DMS153 (cell line): ENCODE data around the gene CPA2.

Experiments used
- DNase-seq: peaks from one replicate; lab custom pipeline; 2025; lab: John Stamatoyannopoulos, UW

CPA2 gene

DNA sequence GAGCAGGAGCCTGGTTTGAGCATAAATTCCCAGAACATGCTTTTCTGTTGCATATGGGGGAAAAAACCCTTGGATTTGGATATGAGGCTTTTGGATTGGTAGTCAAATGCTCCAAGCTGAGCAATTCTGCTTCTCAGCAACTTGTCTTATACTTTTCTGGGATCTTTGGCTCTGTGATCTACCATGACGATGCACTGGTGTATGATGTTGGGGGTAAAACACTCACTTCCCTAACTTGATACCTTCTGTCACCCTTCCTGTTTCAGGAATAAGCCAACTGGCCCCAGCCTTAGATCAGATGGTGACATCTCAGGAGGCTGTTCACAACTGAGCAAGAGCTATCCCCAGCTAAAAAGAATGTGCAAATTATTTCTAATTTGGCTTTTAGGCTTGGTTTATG lies 13.2 kb downstream of the CPA2 start:
- no peak for DNase-seq

DNA sequence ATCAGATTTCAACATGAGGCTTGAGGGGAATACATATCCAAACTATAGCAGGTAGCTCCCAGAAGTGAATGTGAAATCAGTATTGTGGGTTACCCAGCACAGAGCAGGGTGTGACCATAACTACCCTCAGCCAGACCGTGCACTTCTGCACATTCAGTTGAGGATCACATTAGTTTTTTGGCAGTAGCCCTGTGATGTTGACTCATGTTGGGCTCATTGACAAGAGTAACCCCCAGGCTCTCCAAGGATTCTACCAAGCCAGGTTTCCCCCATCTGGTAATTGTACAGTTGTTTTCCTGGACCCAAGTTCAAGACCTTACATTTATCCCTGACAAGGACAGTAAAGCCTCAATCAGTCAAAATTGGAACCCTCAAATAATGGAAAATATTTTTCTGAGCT lies 14.6 kb downstream of the CPA2 start:
- no peak for DNase-seq

DNA sequence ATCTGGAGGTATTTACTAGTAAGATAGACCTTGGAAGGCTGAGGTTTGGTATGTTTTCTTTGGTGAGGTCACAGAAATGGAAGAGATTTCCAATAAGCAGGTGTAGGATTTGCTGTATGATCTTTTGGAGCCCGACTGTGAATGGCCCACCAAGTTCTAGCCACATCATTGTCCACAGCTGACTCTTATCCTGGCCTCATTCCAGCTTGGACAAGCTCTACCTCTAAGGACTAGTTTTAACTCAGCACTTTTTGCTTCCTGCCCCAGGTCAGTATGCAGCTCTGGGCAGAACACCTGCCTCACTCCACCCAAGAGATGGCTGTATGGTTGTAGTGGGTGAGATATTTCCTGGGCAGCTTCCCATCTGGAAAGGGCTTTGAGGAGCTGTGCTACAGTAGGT lies 20.2 kb downstream of the CPA2 start:
- no peak for DNase-seq

DNA sequence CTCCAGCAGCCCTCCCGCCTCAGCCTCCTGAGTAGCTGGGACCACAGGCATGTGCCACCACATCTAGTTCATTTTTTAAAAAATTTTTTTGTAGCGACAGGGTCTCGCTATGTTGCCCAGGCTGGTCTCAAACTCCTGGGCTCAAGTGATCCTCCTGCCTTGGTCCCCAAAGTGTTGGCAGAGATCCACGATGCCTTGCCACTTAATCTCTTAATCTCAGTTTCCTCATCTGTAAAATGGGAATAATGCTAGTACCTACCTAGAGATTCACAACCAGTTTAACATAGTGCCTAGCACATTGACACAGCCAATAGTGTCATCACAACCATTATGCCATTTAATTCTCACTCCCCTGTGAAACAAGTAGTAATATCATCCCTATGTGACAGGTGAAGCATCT lies 21.5 kb downstream of the CPA2 start:
- DNase-seq, result no peak

DNA sequence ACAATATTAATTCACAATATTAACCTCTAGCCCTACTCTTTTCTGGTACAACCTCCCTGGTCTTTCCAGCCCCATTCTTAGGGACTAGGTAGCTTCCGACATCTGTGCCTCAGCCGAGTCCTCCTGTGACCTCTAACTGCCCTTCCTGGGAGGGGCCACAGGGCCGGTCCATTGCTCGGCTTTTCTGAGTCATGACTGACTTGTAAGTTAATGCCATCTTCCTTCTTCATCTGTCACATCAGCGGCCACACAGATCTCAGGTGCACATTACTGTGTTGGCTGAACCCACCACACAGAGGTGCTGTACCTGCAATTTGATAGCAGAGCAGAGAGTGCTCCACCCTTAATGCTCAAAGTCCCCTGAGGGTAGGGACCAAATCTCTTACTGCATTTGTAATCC lies 22.2 kb downstream of the CPA2 start:
- no peak for DNase-seq

DNA sequence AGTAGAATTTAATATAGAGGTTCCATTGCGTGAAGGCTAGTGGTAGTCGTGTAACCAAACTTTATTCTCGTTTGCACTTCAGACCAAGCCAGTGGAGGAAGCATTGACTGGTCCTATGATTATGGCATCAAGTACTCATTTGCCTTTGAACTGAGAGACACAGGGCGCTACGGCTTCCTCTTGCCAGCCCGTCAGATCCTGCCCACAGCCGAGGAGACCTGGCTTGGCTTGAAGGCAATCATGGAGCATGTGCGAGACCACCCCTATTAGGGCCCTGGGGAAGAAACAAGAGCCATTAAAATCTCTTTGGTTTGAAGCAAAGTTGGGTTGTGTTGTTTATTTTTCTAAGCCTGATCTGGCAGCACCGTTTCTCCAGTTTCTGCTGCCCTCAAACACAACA lies 22.8 kb downstream of the CPA2 start:
- DNase-seq, result no peak

DNA sequence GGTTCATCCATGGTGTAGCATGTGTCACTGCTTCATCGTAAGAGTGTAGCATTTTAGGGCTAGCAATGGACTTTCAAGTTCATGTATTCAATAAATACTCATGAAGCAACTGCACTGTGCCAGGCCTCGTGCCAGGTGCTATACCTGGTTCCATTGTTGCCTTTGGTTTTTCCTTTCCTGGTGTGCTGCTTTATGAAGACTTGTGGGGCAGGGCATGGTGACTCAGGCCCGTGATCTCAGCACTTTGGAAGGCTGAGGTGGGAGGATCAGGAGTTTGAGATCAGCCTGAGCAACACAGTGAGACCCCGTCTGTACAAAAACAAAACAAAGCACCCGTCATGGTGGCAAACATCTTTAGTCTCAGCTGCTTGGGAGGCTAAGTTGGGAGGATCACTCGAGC lies 24.1 kb downstream of the CPA2 start:
- DNase-seq, result no peak

DNA sequence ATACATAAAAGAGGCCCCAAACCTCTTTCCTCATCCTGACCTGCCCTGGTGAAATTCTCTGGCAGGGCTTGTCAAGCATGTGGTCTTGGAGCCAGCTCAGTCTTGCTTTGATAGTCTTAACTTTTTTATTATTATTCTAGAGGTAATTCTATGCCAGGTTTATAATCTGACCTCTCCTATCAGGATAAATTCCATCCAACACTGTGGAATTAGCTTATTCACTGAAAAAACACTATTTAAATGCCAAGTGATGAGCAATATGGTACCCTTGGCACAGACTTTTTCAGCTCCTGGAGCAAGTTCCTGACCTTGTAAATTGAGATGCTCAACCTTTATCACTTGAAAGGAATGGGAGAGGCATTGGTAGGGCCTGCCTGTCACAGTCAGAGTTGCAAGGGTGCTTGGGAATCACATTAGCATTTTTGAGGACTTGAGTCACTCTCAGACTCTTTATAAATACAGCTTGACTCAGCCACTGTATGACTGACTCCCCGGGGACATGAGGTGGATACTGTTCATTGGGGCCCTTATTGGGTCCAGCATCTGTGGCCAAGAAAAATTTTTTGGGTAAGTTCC lies 26.1 kb downstream of the CPA2 start, which contains the start of gene CPA4:
TSS of gene CPA4 (plus strand) at position 480 of the 576 bp plus-strand sequence. CDS start at position 500, 20 bp downstream.
- no peak for DNase-seq

DNA sequence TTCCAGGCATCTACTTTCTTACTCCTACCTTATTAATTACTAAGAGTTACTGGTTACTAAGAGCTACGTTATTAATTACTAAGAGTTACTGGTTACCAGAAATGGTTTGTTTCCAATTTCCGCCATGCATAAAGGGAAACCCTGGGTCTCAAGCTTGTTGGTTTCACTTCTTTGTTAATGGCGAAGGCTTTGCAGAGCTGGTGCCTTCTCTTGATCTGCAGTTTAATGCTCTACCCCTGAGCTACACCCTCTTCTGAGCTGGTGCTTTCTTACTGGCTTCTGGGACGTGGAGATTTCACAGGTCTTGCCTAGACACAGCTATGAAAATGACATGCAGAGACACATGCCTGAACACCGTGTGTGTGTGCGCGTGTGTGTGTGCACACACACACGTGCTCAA lies 26.9 kb downstream of the CPA2 start:
- DNase-seq, result no peak

DNA sequence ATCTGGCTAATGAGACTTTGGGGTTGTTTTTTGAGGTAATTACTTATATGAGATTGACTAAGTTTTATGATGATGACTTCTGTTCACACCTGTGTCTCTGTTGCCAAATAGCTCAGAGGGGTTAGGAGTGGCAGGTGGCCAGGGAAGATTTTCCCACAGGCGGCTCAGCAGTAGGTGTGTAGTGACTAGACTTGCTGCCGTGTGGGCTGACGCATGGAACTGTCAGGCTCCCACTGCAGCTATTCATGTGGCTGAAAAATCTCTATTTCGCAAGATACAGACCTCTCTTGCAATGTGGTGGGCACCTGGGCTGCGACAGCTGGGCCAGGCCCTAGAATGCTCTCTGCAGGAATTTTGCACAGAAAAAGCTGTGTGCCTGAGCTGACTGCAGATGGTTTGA lies 27.7 kb downstream of the CPA2 start:
- no peak for DNase-seq

DNA sequence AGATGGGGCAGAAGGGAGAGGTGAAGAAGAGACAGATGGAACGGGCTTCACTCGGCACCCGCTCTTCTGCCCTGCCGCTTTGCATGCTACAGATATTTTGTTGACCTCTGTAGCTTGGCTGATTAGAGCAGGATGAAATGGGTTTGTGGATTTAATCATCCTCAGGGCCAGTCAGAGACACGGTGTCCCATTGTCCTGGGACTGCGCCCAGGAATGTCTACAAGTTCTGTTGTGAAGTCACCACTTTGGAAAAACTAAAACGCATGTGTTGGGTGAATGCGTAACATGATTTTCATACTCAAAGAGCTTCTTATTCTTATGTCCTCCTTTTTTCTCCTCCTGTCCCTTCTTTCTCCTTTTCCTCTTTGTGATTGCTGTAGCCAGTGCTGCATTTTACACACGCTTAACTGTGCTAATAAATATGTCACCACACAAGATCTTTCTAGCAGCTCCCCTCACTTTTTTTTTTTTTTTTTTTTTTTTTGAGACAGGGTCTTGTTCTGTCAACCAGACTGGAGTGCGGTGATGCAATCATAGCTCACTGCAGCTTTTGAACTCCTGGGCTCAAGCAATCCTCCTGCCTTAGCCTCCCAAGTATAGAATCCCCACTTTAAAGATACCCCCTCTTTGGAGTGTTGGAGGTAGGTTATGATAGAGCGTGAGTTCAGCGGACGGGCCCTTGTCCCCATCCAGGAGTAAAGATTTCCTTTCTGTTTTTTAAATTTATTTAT lies 29.7 kb downstream of the CPA2 start:
- DNase-seq, result no peak

DNA sequence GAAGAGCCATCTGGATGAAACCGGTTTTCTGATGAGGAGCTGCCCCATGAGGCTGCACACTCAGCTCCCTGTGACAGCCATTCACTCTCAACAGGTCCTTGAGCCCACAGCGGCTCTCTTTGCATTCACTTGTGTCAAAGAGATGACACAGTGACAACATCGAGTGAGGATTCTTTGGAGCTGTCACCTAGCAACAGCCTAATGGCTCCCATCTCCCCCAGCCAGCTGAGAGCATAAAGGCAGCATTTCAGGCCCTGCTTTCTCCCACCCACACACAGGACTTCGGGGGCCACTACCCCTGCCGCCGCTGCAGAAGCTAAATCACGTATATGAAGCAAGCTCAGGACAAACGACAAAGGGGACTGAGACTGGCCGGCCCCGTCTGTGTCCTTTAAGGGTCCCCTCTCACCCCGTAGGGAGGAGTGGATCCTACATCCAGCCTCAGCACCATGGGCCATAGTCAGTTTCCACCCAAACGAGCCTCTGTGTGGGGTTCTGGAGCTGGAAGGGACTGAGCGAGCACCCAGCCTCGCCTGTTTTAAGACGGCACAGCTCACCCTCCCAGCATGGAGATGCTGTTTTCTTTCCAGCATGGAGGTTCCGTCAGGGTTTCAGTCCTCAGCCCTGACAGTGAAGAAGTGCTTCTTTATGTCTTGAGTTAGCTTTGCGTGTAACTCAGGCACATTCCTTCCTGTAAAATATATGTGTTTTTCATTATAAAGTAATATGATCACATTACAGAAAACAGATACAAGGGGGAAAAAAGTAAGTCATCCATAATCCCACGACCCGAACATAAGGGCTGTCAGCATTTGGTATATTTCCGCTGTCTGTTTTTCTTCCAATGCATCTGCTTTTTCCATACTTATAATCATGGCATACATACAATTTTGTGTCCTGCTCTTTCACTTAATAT lies 31.2 kb downstream of the CPA2 start:
- DNase-seq, result peak; percentile 64

DNA sequence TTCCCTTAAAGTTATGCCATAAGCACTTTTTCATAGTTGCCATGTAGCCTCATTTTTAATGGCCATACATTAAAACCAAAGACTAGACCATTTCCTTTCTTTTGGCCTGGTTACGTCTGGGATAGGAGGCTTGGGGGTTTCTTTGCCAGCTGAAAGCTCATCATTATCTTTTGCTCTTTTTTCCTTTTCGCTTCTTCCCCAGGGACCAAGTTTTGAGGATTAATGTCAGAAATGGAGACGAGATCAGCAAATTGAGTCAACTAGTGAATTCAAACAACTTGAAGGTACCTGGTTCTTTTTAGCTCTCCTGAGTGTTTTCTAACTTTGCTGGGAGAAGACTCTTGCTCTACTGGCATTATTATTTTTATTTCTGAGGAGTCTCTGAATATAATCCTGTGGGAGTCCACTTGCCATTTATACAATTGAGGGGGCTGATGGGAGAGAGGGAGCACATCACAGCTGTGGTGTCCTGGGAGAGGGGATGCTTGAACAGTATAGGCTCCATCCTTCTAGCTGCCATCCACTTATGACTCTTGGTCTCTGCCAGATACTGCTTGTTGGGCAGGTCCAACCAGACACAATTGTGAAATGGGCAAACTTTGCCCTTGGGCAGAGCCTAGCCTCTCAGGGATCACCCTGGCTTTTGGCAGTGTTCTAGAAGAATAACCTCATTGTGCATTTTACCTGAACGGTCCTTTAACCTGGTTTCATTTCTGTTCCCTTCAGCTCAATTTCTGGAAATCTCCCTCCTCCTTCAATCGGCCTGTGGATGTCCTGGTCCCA lies 32.1 kb downstream of the CPA2 start:
- DNase-seq, result no peak

DNA sequence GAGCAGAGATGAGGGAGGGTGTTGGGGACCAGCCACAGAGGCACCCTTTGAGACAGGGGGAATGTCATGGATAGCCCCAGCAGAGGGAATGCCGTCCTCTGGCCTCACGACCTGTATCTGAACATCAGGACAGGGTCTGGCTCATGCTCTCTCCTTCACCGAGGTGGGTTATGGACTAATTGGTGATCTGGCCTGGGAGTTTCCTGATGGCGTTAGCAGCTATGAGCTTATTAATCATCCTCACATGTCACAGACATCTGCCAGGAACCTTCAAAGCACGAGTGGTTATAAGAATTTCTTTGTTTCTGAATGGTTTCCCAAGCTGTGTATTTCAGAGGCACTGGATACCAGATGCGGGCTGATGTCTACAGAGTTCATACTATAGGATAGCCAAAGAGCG lies 33.2 kb downstream of the CPA2 start:
- DNase-seq, result no peak

DNA sequence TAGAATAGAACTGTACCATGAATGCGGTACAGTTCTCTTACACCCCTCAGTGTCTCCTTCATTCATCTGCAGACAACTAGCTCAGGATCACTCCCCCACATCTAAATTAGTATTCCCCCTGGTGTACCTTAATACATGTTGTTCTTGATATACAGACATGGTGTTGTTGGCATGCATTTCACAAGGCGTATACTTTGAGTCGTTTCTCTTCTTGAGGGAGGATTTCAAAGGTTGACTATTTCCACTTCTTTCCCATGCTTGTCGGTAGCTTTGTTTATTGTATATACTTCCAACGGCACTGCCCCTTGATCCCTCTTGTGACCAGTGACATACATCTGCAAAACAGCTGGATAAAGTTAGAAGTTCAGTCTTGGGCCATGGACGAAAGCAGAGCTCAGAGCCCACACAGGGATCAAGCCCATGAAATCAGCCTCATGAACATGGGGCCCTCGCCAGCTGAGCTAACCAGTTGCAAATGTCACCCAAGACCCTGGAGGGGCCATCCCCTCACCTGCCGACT lies 34.9 kb downstream of the CPA2 start:
- no peak for DNase-seq

DNA sequence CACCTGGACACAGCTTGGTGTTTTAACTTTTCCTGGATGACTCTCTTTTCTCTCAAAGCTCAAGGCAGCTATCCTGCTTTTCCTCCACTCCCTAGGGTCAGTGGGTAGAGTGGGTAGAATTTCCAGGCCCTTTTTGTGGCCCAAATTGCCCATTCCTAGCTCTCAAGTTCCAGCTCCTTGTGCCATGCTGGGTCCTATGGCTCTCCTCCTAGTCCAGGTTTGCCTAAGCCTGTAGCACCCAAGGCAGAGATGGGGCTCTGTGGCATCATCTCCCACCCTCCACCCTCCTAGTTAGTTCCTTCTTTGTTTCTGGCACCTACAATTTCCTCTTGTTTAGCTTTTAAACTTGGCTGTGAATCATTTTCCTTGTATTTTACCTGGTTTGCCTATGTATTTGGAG lies 36.0 kb downstream of the CPA2 start:
- no peak for DNase-seq

DNA sequence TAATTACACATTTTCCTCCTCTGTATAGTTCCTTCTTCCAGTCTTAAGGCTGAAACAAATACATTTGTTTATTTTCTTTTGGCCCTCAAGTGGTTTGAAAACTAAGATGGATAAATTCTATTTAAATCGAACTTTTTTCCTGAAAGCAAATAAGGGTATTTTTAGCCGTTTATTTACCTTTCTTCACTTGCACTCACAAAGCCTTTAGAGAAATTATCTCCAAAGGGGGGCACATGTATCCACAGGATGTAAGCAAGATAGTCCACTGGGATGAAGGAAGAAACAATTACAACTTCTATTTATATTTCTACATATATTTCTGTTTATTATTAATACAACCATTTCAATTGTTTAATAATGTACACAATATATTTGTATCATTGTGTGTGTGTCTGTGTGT lies 36.5 kb downstream of the CPA2 start:
- DNase-seq, result no peak

DNA sequence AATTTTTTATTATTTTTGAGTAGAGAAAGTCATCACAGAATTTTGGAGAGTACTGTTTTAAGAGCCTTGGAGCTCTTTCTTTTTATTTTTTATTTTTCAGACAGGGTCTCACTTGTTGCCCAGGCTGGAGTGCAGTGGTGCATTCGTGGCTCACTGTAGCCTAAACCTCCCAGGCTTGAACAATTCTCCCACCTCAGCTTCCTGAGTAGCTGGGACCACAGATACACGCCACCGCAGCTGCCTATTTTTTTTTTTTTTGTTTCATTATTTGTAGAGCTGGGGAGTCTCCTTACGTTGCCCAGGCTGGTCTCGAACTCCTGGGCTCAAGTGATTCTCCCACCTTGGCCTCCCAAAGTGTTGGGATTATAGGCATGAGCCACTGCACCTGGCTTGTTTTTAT lies 36.9 kb downstream of the CPA2 start:
- DNase-seq, result no peak

DNA sequence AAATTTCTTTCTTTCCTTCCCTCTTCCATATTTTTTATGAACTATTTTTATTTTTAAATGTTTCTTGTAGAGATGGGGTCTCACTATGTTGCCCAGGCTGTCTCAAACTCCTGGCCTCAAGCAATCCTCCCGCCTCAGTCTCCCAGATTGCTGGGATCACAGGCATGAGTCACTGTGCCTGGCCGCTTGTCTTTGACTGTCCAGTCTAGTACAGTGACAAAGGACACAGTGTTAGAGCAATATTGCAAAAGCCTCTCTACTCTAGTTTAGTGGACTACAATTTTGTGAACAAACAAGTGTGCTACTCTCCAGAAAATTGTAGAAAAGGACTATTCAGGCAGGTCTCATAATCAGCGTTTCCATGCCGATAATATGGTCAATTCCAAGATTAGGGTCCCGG lies 37.3 kb downstream of the CPA2 start:
- DNase-seq, result no peak

DNA sequence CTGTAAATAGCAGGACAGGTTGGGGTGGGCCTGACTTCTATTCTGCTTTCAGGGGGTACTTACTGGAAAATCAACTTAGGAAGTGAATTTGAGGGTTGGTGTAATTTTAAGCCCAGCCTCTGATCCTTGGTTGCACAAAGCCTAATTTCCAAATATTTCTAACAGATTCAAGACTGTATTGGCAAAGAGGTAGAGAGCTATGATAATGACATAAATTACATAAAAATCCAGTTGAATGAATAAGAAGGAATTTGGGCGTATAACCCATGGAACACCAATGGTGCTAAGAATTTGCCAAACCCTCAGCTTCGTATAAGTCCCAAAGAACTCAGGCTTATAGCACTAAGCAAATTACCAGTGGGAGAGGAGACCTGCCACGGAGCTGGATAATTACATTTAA lies 38.2 kb downstream of the CPA2 start:
- DNase-seq, result no peak

DNA sequence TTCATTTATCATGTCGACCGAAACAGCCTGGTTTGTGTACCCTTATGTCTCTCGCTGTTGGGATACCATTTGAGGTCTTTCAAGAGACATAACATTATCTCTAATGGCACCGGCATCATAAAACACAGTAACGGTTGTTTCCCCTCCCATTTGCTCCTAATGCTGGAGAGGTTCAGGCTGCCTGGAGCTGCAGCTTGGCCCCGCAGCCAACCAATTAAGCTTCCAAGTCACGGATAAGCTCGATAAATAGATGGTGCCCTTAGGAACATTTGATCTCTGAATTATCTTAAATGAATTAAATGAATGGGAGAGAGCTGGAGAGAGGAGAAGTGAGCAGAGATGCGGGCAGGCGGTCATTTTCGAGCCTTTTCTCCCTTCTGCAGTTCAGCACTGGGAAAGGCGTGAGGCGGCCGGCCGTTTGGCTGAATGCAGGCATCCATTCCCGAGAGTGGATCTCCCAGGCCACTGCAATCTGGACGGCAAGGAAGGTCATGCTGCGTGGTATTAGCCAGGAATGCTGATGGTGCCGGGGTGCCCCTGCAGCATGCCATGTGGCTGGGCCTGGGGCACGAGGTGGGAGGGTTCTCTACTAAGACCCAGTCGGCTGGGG lies 38.9 kb downstream of the CPA2 start:
- DNase-seq, result no peak

DNA sequence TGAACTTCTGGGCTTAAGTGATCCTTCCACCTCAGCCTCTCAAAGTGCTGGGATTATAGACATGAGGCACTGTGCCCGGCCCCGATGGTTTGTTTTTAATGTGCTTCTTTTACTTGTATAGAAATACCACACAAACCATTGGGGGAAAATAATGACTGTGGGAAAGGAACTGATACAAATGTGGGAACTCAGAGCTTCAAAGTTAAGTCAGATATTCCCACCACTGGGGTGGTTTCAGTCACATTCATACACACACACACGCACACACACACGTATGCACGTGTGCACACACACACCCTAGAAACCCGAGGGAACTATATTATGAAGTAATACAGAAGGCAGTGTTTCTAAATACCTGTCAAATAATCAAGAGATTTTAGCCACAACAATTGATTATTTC lies 43.3 kb downstream of the CPA2 start:
- no peak for DNase-seq
